Measurements from ENCODE around the gene CMA1. TPM values are rescaled to one million over a fixed set of nuclear protein-coding genes. Genes with fewer than 3 reads are reported as not detected.

The CMA1 gene
- total RNA-seq, 1 donor from 2014 or later, result not detected

GRCh38 chr14:24465805-24466204, 42.3 kb downstream of the CMA1 start:
- Mint-ChIP-seq H3K36me3 (peaks cover under 1% of the 10 kb centered on the region), H3K9me3 (no peaks in the 10 kb centered on the region), H3K27me3 (no peaks in the 10 kb centered on the region), H3K4me3 (no peak overlapping the region), H3K27ac (no peak overlapping the region), H3K4me1 (ENCODE audit: unreplicated experiment) (no peaks in the 10 kb centered on the region)
- no peak for DNase-seq (ENCODE audit: extremely low spot score, unreplicated experiment)
- TF ChIP-seq CTCF (conservative IDR thresholded peaks at IDR 0.05), result no peak

- no peak overlapping the region for H3K4me3 Mint-ChIP-seq
- H3K36me3 Mint-ChIP-seq, result no peaks in the 10 kb centered on the region
- no peaks in the 10 kb centered on the region for H3K9me3 Mint-ChIP-seq
- no peak for DNase-seq (ENCODE audit: extremely low spot score, unreplicated experiment)
- no peaks in the 10 kb centered on the region for H3K4me1 Mint-ChIP-seq (ENCODE audit: unreplicated experiment)
- H3K27ac Mint-ChIP-seq, result no peak overlapping the region
- no peaks in the 10 kb centered on the region for H3K27me3 Mint-ChIP-seq
- no peak for TF ChIP-seq CTCF (conservative IDR thresholded peaks at IDR 0.05)
Observed at GRCh38 chr14:24465368-24465767, 42.7 kb downstream of the CMA1 start.

- DNase-seq (ENCODE audit: extremely low spot score, unreplicated experiment), result no peak
- Mint-ChIP-seq H3K4me3 (no peak overlapping the region), H3K4me1 (ENCODE audit: unreplicated experiment) (no peaks in the 10 kb centered on the region), H3K9me3 (no peaks in the 10 kb centered on the region), H3K36me3 (no peaks in the 10 kb centered on the region), H3K27me3 (no peaks in the 10 kb centered on the region), H3K27ac (no peak overlapping the region)
- TF ChIP-seq CTCF (conservative IDR thresholded peaks at IDR 0.05), result no peak
Observed at GRCh38 chr14:24463884-24464785, 43.9 kb downstream of the CMA1 start.

- H3K4me3 Mint-ChIP-seq, result no peak overlapping the region
- H3K36me3 Mint-ChIP-seq, result no peaks in the 10 kb centered on the region
- DNase-seq (ENCODE audit: extremely low spot score, unreplicated experiment), result no peak
- no peaks in the 10 kb centered on the region for H3K27me3 Mint-ChIP-seq
- no peak overlapping the region for H3K27ac Mint-ChIP-seq
- no peaks in the 10 kb centered on the region for H3K4me1 Mint-ChIP-seq (ENCODE audit: unreplicated experiment)
- no peaks in the 10 kb centered on the region for H3K9me3 Mint-ChIP-seq
- TF ChIP-seq CTCF (conservative IDR thresholded peaks at IDR 0.05), result no peak
Observed at GRCh38 chr14:24463017-24463883, 44.8 kb downstream of the CMA1 start.

- H3K4me1 Mint-ChIP-seq (ENCODE audit: unreplicated experiment), result no peaks in the 10 kb centered on the region
- no peak overlapping the region for H3K4me3 Mint-ChIP-seq
- DNase-seq (ENCODE audit: extremely low spot score, unreplicated experiment), result no peak
- H3K9me3 Mint-ChIP-seq, result no peaks in the 10 kb centered on the region
- no peaks in the 10 kb centered on the region for H3K36me3 Mint-ChIP-seq
- no peaks in the 10 kb centered on the region for H3K27me3 Mint-ChIP-seq
- no peak for TF ChIP-seq CTCF (conservative IDR thresholded peaks at IDR 0.05)
- no peak overlapping the region for H3K27ac Mint-ChIP-seq
Observed at GRCh38 chr14:24461336-24461735, 46.7 kb downstream of the CMA1 start.

All from type B pancreatic cell (in vitro differentiated cells).